GM12874 (cell line): ENCODE measurements around the gene LMBRD2.

ENCODE experiments used
- TF ChIP-seq, protein P1 (sequence below): IDR thresholded peaks from 2 replicates; pipeline ENCODE4 v1.5.1; 2011; ENCODE audit warnings: low read depth, mild to moderate bottlenecking, control low read depth, low read length, moderate library complexity; ENCODE audit not compliant: insufficient read depth

LMBRD2 gene

DNA sequence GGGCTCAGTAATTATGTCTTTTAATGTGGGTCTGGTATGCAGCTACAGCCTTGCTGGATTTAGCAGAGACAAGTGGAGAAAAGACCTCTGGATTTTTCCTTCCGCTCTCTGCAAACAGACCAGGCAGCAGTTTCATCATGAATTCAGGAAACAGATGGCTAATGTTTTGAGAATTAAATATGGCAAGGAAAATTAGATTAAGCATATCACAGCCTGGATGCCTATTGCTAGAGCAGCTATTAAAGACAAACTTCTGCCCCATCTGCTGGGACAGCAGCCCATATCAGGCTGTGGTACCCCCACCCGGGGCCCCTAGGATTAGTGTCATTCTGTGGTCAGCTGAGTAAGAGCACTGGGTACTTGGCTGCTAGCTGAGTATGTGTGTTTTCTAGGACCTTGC is 6.5 kb upstream of the LMBRD2 start:
- TF ChIP-seq, protein P1, sequence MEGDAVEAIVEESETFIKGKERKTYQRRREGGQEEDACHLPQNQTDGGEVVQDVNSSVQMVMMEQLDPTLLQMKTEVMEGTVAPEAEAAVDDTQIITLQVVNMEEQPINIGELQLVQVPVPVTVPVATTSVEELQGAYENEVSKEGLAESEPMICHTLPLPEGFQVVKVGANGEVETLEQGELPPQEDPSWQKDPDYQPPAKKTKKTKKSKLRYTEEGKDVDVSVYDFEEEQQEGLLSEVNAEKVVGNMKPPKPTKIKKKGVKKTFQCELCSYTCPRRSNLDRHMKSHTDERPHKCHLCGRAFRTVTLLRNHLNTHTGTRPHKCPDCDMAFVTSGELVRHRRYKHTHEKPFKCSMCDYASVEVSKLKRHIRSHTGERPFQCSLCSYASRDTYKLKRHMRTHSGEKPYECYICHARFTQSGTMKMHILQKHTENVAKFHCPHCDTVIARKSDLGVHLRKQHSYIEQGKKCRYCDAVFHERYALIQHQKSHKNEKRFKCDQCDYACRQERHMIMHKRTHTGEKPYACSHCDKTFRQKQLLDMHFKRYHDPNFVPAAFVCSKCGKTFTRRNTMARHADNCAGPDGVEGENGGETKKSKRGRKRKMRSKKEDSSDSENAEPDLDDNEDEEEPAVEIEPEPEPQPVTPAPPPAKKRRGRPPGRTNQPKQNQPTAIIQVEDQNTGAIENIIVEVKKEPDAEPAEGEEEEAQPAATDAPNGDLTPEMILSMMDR = no peak

DNA sequence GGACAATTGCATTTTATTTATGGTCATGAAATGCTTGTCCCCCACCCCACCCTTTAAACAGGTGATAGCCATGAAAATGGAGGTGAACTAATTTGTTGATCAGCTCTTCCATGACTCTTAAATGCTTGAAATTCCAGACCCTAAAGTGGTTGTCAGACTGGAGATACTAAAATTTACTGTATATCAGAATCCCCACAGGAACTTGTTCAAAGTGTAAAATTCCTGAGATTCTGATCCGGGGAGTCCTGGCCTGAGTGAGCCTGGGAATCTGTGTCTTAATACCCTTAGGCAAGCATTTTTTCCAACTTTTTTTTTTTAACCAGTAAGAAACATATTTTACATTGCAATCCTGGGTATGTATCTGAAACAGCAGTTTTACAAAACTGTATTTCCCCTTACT is 4.9 kb upstream of the LMBRD2 start:
- TF ChIP-seq, protein P1 = no peak

DNA sequence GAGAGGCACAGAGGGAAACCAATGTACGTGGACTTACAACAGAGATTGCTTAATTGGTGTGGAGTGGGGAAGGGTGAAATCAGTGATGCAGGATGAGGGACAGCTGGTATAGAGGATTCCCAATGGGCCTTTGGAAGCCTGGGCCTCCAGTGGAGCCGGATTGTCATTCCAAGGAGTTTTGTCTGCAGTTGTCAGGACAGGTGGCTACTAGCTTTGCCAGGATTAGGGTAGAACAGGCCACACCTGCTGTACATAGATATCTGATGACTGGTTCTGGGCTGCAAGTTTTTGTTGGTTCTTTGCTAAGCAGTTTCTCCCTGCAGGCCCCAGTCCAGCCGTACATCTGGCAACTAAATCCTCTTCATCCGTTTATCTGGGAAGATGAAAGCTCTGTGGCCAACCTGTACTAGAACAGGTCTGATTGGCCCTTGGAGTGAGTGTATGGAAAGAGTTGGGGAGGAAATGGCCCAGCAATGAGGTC is 4.5 kb upstream of the LMBRD2 start:
- TF ChIP-seq, protein P1 = no peak

DNA sequence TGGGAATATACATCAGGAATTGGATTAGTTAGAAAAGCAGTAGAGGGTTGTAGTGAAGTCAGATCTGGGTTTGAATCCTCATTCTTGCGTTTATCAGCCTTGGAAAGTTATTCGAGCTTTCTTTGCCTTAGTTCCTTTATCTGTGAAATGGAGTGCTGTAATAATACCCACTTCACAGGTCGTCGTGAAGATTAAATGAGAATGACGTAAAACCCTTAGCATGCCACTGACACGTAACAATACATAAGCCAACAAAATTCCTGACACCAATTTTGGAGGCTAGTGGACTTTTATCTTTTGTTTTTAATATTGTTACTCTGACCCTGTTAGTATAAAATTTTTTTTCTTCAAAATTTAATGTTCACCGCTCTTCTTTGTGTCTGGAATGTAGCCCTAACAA is 3.6 kb upstream of the LMBRD2 start:
- TF ChIP-seq, protein P1 = no peak

DNA sequence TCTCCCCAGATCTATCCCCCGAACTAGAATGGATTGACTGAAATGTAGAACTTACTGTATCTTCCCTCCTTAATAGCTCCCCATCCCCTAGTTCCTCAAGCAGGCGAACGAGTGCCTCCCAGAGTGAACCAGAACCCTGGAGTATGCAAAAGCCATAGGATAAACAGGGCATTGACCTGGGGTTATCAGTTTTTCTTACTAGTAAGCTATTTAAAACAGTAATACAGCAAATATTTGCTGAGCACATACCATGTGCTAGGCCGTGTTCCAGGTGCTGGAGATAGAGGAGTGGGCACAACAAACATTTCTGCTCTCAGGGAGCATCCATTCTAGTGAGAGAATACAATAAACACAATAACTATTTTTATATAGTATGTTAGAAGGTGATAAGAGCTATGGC is 2.0 kb upstream of the LMBRD2 start:
- TF ChIP-seq, protein P1 = no peak

GRCh38 chr5:36153298-36153677 is 1.6 kb upstream of the LMBRD2 start:
- TF ChIP-seq, protein P1 = no peak

GRCh38 chr5:36152324-36153297 is 924 bp upstream of the LMBRD2 start:
- TF ChIP-seq, protein P1 = no peak
